Measurements from ENCODE around the gene RPE. TPM values are rescaled to one million over a fixed set of nuclear protein-coding genes. Genes with fewer than 3 reads are reported as not detected.

RPE gene
- total and polyA plus RNA-seq, 4 donors = 12.3 to 50.1 (median 19.2) TPM

- TF ChIP-seq REST (IDR thresholded peaks at IDR 0.05) (no peak), EGR1 (IDR thresholded peaks at IDR 0.05; ENCODE audit: low read depth in 2 of 2) (no peak), NR2F2 (IDR thresholded peaks at IDR 0.05) (no peak), HNF4G (IDR thresholded peaks at IDR 0.05) (no peak), HNF4A (conservative IDR thresholded peaks at IDR 0.05) (no peak), ATF3 (IDR thresholded peaks at IDR 0.05) (no peak), YY1 (IDR thresholded peaks at IDR 0.05) (no peak)
Measured at GRCh38 chr2:210028178-210028577, 25.7 kb downstream of the RPE start (continued).

GRCh38 chr2:210034087-210034683 is 31.7 kb downstream of the RPE start:
- H3K27me3 ChIP-seq (ENCODE audit: control insufficient read depth in 4 of 4, insufficient read depth in 4 of 4, low read length in 3 of 4) = no peaks in the 10 kb centered on the region
- no peak overlapping the region for H3K9ac ChIP-seq (ENCODE audit: low read depth in 1 of 2, low read length in 2 of 2)
- 78% methylated on average over 2 of the region's 2 CpGs for WGBS
- DNase-seq (ENCODE audit: low spot score) = no peak
- H3K4me1 ChIP-seq (ENCODE audit: control insufficient read depth in 4 of 4, insufficient read depth in 4 of 4, low read length in 3 of 4) = no peaks in the 10 kb centered on the region
- H3K27ac ChIP-seq (ENCODE audit: low read depth in 1 of 2, low read length in 2 of 2) = no peak overlapping the region
- peaks cover 0 to 2% (median 0%) of the 10 kb centered on the region in 4 donors for H3K36me3 ChIP-seq (ENCODE audit: control insufficient read depth in 4 of 4, insufficient read depth in 3 of 4, low read depth in 1 of 4, low read length in 3 of 4)
- no peak overlapping the region for H3K4me3 ChIP-seq (ENCODE audit: low read depth in 1 of 3, low read length in 3 of 3)
- TF ChIP-seq YY1 (IDR thresholded peaks at IDR 0.05) (no peak), HNF4G (IDR thresholded peaks at IDR 0.05) (no peak), HNF4A (conservative IDR thresholded peaks at IDR 0.05) (no peak), ATF3 (IDR thresholded peaks at IDR 0.05) (no peak), GABPA (IDR thresholded peaks at IDR 0.05 in 1 of 2, conservative IDR thresholded peaks at IDR 0.05 in 1 of 2) (no peak), CTCF (IDR thresholded peaks at IDR 0.05; ENCODE audit: low read depth, low read length, missing input control) (no peak), EGR1 (IDR thresholded peaks at IDR 0.05; ENCODE audit: low read depth in 2 of 2) (no peak), JUND (IDR thresholded peaks at IDR 0.05) (no peak), NR2F2 (IDR thresholded peaks at IDR 0.05) (no peak), ZBTB33 (IDR thresholded peaks at IDR 0.05) (no peak), SP1 (IDR thresholded peaks at IDR 0.05) (no peak), TAF1 (conservative IDR thresholded peaks at IDR 0.05) (no peak), RXRA (IDR thresholded peaks at IDR 0.05) (no peak), FOXA2 (IDR thresholded peaks at IDR 0.05) (no peak), MAX (IDR thresholded peaks at IDR 0.05) (no peak)
- H3K9me3 ChIP-seq (ENCODE audit: control insufficient read depth in 4 of 4, low read length in 3 of 4) = no peaks in the 10 kb centered on the region

Data from liver (tissue), 9 donors.